Progenitor cell of endocrine pancreas (in vitro differentiated cells): ENCODE measurements around the gene CALN1. TPM values are rescaled to one million over a fixed set of nuclear protein-coding genes. Genes with fewer than 3 reads are reported as not detected.

Source experiments
- DNase-seq: peaks from one replicate; pipeline ENCODE4 v3.0.0; 2021; ENCODE audit warnings: low spot score; ENCODE audit not compliant: unreplicated experiment
- H3K27ac Mint-ChIP-seq: 2 replicates; pipeline ENCODE4 v1.8.0; 2021; ENCODE audit warnings: mild to moderate bottlenecking, moderate library complexity, mixed read lengths
- H3K27me3 Mint-ChIP-seq: 2 replicates; pipeline ENCODE4 v1.8.0; 2021; ENCODE audit warnings: mixed read lengths
- H3K36me3 Mint-ChIP-seq: 2 replicates; pipeline ENCODE4 v1.8.0; 2022; ENCODE audit warnings: mixed read lengths; ENCODE audit not compliant: insufficient read depth
- H3K4me1 Mint-ChIP-seq: 2 replicates; pipeline ENCODE4 v1.8.0; 2021; ENCODE audit warnings: low read depth, mixed read lengths
- H3K4me3 Mint-ChIP-seq: 2 replicates; pipeline ENCODE4 v1.8.0; 2021; ENCODE audit warnings: low read depth, mild to moderate bottlenecking, moderate library complexity, mixed read lengths
- H3K9me3 Mint-ChIP-seq: 2 replicates; pipeline ENCODE4 v1.8.0; 2021; ENCODE audit warnings: low read depth, mixed read lengths
- CTCF ChIP-seq: fragments of 200-600 bp; sonication (generic); IDR thresholded peaks from one replicate; pipeline ENCODE4 v1.5.0; 2021; ENCODE audit warnings: antibody characterized with exemption, mild to moderate bottlenecking; ENCODE audit not compliant: unreplicated experiment
- total RNA-seq: library from RNA; stranded (reverse); gene quantifications from 2 replicates; pipeline ENCODE4 v1.2.1, GENCODE V29; 2021

CALN1 gene
- total RNA-seq, 1 donor from 2014 or later, result 0.79 TPM

- Mint-ChIP-seq H3K4me3 (no peak overlapping the region), H3K4me1 (no peaks in the 10 kb centered on the region), H3K9me3 (peaks cover 8% of the 10 kb centered on the region), H3K27me3 (peaks cover 2% of the 10 kb centered on the region), H3K27ac (no peak overlapping the region), H3K36me3 (no peaks in the 10 kb centered on the region)
- DNase-seq, result no peak
- no peak for TF ChIP-seq CTCF
These were observed 371.5 kb downstream of the CALN1 start for GRCh38 chr7:72040641-72041040.

- Mint-ChIP-seq H3K36me3 (no peaks in the 10 kb centered on the region), H3K4me1 (no peaks in the 10 kb centered on the region), H3K9me3 (peaks cover 9% of the 10 kb centered on the region), H3K27ac (no peak overlapping the region), H3K4me3 (no peak overlapping the region), H3K27me3 (no peaks in the 10 kb centered on the region)
- DNase-seq, result no peak
- TF ChIP-seq CTCF, result no peak
These were observed 372.7 kb downstream of the CALN1 start for GRCh38 chr7:72039460-72039859.

GRCh38 chr7:72038022-72038732 is 374.0 kb downstream of the CALN1 start:
- TF ChIP-seq CTCF, result no peak
- Mint-ChIP-seq H3K4me3 (no peak overlapping the region), H3K9me3 (peaks cover 9% of the 10 kb centered on the region), H3K27me3 (no peaks in the 10 kb centered on the region), H3K4me1 (no peaks in the 10 kb centered on the region), H3K36me3 (no peaks in the 10 kb centered on the region), H3K27ac (no peak overlapping the region)
- no peak for DNase-seq

- H3K4me1 Mint-ChIP-seq, result no peaks in the 10 kb centered on the region
- TF ChIP-seq CTCF, result no peak
- no peaks in the 10 kb centered on the region for H3K27me3 Mint-ChIP-seq
- H3K9me3 Mint-ChIP-seq, result peaks cover 9% of the 10 kb centered on the region
- H3K27ac Mint-ChIP-seq, result no peak overlapping the region
- no peaks in the 10 kb centered on the region for H3K36me3 Mint-ChIP-seq
- H3K4me3 Mint-ChIP-seq, result no peak overlapping the region
- no peak for DNase-seq
These were observed 374.6 kb downstream of the CALN1 start for GRCh38 chr7:72037516-72037915.

- no peak overlapping the region for H3K4me3 Mint-ChIP-seq
- peaks cover 9% of the 10 kb centered on the region for H3K9me3 Mint-ChIP-seq
- DNase-seq, result no peak
- no peaks in the 10 kb centered on the region for H3K4me1 Mint-ChIP-seq
- H3K27ac Mint-ChIP-seq, result no peak overlapping the region
- H3K36me3 Mint-ChIP-seq, result no peaks in the 10 kb centered on the region
- H3K27me3 Mint-ChIP-seq, result no peaks in the 10 kb centered on the region
- no peak for TF ChIP-seq CTCF
These were observed 376.9 kb downstream of the CALN1 start for GRCh38 chr7:72035266-72035665.
